HG03565 (cell line): ENCODE data around the gene BUD23.

Source experiments
- ATAC-seq: cut with Tn5 transposase; IDR thresholded peaks from one replicate; pipeline ENCODE4 v1.9.1; 2021; ENCODE audit warnings: mild to moderate bottlenecking, moderate library complexity; ENCODE audit not compliant: unreplicated experiment

The BUD23 gene

DNA sequence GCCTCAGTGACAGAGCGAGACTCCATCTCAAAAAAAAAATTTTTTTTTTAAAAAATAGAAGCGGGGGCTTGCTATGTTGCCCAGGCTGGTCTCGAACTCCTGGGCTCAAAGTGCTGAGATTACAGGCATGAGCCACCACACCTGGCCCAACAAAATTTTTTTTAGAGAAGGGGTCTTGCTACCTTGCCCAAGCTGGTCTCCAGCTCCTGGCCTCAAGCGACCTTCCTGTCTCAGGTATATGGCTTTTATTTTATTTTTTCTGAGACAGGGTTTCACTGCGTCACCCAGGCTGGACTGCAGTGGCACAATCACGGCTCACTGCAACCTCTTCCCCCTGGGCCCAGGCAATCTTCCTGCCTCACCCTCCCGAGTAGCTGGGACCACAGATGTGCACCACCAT lies 56.8 kb downstream of the BUD23 start:
- no peak for ATAC-seq

DNA sequence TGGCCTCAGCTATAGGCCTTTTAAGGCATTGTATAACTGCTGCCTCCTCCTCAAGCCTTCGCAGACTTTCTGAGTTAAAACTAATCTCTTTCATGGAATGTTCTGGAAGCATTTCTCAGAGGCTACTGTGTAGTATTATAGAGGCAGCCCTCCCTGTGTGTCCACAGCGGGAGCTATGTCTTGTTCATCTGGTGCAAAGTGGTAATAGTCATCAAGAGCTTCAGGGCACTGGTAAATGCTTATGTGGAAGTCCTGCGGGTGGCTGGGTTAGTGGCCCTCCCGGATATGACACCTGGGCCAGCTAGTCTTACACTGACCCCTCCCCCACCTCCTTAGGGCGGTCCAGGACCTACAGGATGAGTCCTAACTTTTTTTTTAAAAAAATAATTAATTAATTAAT lies 57.4 kb downstream of the BUD23 start:
- ATAC-seq: no peak

DNA sequence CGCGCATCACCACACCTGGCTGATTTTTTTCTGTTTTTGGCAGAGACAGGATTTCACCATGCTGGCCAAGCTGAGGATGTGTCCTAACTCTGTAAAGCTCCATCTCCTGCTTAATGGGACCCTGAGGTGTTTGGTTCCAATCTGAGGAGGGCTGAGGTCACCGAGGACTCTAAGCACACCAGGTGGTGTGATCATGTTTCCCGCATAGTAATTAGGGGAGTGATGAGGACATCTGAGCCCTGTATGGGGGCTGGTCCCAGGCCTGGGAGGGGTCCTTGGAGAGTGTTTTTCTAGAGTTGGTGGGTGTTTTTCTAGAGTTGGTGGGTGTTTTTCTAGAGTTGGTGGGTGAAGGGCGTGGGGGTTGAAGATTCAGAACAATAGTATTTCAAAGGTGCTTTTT lies 58.2 kb downstream of the BUD23 start:
- no peak for ATAC-seq

DNA sequence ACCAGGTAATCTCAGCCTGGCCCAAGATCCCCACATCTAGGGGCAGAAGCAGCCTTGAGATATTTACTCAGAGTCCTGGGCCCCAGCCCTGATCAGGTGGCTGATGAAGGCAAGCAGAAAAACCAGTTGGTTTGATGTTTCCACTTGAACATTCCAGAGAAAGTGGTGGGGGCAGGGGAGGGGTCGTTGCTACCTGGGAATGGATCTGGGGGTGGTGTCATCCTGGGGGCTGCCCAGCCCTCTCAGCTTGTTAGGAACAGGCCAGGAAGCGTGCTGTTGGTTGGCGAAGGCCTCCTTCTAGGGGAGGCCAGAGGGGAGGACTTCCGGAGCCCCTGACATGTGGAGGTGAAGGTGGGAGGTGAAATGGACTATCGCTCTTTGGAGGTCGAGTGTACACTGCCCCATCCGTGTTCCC lies 58.9 kb downstream of the BUD23 start:
- ATAC-seq: no peak

DNA sequence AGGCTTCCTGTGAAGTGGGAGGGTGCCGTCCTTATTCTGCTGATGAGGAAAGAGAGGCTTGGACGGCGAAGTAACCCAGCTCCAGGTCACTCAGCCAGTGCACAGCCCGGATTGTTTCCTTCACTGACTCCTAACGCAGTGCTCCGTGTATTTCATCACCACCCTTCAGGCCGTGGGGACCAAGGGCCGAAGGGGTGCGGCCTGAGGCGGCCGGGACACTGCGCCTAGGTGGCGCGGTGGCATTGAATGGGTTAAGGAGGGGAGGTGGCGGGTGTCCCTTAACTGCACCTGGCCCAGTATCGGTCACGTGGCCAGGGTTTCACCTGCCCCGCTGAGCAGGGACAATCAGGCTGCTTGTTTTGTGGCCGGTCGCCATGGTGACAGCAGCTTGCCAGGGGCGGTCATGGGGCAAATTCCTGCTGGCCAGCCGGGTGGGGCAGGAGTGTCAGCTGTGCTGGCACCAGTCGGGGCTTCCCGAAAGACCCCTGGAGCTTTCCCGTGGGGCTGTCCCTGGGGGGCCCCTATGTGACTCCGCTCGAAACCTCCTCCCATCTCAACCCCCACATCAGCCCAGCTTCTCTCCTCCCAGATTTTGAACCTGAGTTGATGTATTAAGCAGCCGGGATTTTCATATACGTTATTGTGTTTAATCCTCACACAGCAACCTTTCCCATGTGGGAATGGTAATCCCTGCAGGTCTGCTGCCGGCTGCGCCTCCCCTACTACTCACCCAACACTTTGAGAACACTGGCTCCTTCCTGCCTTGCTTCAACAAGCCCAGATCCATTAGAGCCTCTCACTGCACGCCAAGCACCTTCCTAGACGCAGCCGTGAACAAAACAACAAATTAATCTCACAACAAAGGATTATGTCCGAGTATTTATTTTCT lies 59.6 kb downstream of the BUD23 start:
- no peak for ATAC-seq

DNA sequence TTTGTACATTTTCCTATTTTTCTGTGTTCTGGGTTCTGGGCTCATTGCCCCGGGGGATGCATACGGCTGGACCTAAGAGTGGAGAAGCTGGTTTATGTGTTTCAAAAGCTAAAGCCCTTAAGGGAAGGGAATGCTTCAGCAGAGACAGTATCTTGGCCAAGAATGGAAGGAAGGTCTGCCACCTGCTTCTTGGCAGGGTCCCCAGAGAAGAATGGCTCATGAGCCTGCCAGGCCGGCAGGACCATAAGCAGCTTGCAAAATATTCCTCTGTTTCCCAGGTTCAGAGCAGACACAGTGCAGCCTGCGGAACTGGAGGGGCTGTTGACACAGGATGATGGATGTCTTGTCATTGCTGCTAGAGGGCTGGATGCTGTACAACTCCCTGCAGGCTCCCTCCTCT lies 63.0 kb downstream of the BUD23 start:
- no peak for ATAC-seq
